Hematopoietic multipotent progenitor cell treated with erythropoietin and hydrocortisone succinate and interleukin-3 and kit ligand, for 17 days (in vitro differentiated cells): ENCODE measurements around the gene CORO2B.

Source experiments
- DNase-seq: peaks from one replicate; pipeline ENCODE4 v3.0.0-alpha.2; 2015; ENCODE audit warnings: low spot score

CORO2B gene

GRCh38 chr15:68554721-68555678, 23.8 kb upstream of the CORO2B start:
- DNase-seq, result no peak

- DNase-seq, result no peak
Measured at GRCh38 chr15:68555679-68556037, 23.1 kb upstream of the CORO2B start.

- DNase-seq, result no peak
Measured at GRCh38 chr15:68556139-68556990, 22.4 kb upstream of the CORO2B start.

GRCh38 chr15:68557469-68558317, 21.1 kb upstream of the CORO2B start:
- no peak for DNase-seq

GRCh38 chr15:68558318-68559305, 20.2 kb upstream of the CORO2B start:
- DNase-seq, result no peak

GRCh38 chr15:68559345-68560310, 19.2 kb upstream of the CORO2B start:
- peak; percentile 64 for DNase-seq

GRCh38 chr15:68560501-68561113, 18.2 kb upstream of the CORO2B start:
- DNase-seq, result no peak

GRCh38 chr15:68561171-68561900, 17.5 kb upstream of the CORO2B start:
- no peak for DNase-seq

- DNase-seq, result no peak
Measured at GRCh38 chr15:68561901-68562300, 16.9 kb upstream of the CORO2B start.

GRCh38 chr15:68564173-68564572, 14.6 kb upstream of the CORO2B start:
- no peak for DNase-seq

GRCh38 chr15:68565234-68565633, 13.6 kb upstream of the CORO2B start:
- DNase-seq, result no peak

GRCh38 chr15:68565726-68566125, 13.1 kb upstream of the CORO2B start:
- no peak for DNase-seq

- no peak for DNase-seq
Measured at GRCh38 chr15:68566377-68566954, 12.3 kb upstream of the CORO2B start.

- no peak for DNase-seq
Measured at GRCh38 chr15:68567345-68567744, 11.4 kb upstream of the CORO2B start.

- no peak for DNase-seq
Measured at GRCh38 chr15:68570974-68571373, 7.8 kb upstream of the CORO2B start.

- no peak for DNase-seq
Measured at GRCh38 chr15:68571582-68571981, 7.2 kb upstream of the CORO2B start.

GRCh38 chr15:68572309-68572708, 6.5 kb upstream of the CORO2B start:
- DNase-seq, result no peak

GRCh38 chr15:68572921-68573320, 5.9 kb upstream of the CORO2B start:
- DNase-seq, result no peak
